ENCODE data around the gene MVB12A.

MVB12A gene

DNA sequence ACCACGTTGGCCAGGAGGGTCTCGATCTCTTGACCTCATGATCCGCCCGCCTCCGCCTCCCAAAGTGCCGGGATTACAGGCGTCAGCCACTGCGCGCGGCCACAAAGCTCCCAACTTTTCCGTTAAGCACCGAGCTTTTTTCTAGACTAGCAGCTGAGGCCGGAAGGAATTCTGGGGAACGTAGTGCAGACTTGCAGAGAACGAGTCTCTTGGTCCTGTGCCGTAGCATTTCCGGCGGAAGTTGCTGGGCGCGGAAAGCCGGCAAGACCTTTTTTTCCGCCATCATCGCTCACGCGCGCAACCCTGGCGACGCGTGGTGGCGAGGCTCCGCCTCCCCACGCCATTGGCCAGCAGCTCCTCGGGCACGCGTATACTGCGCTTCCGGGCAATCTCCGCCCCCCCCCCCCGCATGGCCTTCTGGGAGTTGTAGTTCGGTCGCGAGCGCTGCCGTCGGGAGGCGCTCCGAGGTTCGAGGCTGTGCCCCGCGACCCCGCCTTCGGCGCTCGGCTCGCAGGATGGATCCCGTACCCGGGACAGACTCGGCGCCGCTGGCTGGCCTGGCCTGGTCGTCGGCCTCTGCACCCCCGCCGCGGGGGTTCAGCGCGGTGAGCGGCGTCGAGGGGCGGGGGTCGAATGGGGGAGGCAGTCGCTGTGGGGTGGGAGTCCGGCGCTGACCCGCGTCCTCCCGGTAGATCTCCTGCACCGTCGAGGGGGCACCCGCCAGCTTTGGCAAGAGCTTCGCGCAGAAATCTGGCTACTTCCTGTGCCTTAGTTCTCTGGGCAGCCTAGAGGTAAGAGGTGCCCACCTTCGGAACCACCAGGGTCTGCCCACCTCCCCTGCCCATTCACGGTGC is at the start of gene MVB12A:
Gene MVB12A, plus strand, starts transcription at position 427 of the 854 bp plus-strand sequence. Its CDS starts 89 bp downstream, at position 516.
- DNase-seq = peak; percentile 94

DNA sequence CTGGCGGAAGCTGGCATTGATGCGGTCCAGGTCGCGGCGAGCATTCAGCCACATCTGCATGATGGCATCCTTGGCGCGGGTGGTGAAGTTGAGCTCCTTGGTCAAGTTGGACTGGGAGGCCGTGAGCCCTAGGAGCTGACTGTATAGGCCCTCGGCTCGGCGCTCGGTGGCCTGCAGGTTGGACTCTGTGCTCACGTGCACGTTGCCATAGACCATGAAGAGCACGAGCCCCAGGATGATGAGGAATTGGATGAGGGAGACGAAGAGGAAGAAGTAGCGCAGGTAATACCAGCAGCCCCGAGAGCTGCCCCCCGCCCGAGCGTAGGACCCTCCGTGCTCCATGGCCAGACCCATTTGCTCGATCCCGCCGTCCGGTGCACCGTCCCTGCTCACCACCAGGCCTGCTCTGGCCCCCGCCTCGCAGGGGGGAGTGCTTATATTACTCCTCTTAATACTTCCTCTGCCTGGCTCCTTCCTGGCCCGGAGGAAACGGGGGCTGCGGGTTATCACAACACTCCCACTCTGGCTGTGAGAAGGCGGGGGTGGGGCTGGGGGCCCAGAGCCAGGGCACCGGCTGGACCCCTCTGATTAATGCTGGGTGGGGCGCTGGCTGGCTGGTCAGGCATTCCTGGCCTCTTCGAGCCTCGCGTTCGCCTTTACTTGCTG is 42.8 kb upstream of the MVB12A start, which contains the start of gene PLVAP:
Gene PLVAP, minus strand, starts transcription at position 408 of the 666 bp plus-strand sequence. Its CDS starts 54 bp downstream, at position 354.
- no peak for DNase-seq

DNA sequence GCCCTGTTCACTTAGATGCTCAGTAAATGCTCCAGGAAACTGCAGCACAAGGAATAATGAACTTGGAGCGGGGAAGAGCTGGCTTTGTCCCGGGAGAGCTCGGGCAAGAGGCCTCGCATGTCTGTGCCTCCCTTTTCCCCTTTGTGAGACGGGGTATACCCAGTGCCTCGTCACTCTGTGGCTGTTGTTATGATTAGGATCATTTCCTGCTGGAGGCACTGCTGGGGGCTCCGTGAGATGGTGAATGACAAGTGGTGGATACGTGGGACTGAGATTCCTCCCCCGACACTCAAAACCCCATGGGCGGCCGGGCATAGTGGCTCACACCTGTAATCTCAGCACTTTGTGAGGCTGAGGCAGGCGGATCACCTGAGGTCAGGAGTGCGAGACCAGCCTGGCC is 41.6 kb upstream of the MVB12A start:
- no peak for DNase-seq

DNA sequence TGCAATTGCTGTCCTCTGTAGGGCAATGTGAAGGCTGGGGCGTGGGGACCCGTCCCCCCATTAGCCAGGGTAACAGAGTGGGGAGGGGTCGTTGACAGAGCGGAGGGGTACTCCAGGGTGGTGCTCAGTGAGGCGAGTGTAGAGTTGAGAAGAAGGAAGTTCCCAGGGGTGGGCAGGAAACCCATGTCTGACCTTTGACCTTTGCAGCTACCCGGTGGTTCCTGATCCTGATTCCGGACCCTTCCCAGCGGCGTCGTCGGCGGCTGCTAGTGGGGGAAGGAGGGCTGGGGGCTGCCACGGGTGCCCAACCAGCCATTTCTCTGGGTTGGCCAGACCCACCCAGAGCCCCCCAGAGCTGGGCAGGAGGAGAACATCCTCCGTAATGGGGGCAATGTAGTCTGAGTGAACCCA is 40.6 kb upstream of the MVB12A start:
- no peak for DNase-seq

DNA sequence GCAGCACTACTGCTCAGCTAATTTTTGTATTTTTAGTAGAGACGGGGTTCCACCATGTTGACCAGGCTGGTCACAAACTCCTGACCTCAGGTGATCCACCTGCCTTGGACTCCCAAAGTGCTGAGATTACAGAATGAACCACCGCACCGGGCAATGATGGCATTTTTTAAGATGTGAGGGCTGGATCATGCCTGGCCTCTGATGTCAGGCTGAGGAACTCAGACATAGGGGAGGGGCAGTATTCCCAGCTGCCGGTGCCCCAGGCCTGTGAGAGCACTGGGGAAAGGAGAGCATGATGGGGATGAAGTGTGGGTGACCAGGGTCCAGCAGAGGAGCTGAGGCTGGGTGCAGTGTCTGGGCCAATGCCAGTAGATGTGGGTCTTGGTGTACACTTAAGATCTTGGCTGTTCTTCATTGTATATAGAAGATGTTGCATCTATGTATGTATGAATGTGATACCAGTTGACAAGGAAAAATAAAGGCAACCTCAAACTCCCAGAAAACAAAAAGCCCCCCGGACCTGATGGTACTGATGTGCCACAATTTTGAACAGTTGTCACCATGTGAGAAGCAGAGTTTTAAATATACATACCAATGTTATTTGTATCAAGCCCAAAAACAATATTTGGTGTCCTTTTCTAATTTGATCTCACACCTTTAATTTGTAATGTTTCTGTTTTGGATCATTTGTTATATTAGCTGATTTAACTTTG is 39.3 kb upstream of the MVB12A start:
- DNase-seq = no peak

DNA sequence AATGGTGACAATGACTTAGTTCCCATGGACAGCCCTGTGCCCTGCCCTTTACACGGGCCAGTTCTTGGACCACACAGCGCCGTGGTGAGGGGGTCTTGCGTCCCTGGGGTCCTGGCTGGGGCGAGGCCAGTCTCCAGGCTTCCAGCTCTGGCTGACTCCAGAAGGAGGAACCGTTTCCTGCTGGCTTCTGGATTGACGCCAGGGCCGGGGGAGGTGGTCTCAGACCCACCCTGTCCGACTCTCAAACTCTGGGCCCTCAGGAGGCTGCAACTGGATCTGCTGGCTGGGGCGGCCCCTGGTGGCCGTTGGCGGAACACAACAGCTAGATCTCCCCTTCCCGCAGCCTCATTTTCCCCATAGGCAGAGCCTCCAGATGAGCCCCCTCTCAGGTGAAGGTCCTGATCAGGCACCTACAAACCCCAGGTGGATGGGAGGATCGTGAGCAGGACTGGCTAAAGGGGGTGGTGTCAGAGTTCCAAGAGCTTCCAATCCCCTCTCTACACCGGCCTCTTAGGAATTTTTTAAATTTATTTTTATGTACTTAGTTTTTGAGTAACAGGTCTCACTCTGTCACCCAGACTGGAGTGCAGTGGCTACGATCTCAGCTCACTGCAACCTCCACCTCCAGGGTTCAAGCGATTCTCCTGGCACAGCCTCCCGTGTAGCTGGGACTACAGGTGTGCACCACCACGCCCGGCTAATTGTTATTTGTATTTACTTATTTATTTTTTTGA is 33.8 kb upstream of the MVB12A start:
- peak; percentile 36 for DNase-seq

DNA sequence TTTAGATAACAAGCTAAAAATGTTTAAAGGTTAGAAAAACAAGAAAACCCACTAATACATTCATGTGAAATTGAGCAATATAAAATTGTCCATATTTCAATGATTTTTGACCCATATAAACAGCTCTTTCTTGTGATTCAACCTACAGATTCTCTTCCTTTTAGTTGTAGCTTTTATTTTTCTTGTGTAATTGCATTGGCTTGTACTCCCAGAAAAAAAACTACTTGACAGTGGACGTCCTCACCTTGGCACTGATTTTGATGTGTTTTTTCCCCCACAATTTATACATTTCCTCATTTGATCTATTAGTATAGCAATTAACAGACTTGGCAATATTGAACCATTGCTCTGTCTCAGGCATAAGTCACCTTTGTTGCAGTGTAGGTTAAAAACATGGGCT is 30.6 kb upstream of the MVB12A start:
- no peak for DNase-seq

DNA sequence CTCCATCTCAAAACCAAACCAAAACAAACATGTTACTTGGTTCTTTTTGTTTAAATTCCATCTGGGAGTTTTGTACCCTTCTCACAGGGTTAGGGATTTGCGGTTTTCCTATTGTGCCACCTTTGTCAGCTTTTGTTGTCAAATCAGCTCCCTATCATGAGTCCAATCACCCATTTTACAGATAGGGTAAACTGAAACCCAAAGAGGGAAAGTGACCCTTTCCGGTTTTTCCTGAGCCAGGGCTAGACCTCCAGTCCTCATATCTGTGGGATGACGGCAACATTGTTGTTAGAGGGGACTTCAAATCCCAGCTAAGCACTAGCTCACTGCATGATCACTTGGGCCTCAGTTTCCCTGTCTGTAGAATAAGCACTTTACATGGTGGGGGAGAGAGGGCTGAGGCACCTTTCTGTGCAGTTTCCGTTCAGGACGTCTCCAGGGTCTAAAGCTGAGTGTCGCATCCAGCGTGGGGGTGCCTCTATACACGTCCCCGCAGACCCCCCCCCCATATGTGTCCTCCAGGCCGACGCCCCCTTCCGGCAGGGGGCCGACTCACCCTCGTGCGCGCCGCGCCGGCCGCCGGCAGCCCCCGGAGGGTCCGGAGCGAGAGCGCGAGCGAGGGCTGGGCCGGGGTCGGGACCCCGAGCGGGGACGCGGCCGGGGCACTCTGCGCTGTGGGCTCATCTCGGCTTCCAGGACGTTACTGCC is 29.7 kb upstream of the MVB12A start:
- no peak for DNase-seq

DNA sequence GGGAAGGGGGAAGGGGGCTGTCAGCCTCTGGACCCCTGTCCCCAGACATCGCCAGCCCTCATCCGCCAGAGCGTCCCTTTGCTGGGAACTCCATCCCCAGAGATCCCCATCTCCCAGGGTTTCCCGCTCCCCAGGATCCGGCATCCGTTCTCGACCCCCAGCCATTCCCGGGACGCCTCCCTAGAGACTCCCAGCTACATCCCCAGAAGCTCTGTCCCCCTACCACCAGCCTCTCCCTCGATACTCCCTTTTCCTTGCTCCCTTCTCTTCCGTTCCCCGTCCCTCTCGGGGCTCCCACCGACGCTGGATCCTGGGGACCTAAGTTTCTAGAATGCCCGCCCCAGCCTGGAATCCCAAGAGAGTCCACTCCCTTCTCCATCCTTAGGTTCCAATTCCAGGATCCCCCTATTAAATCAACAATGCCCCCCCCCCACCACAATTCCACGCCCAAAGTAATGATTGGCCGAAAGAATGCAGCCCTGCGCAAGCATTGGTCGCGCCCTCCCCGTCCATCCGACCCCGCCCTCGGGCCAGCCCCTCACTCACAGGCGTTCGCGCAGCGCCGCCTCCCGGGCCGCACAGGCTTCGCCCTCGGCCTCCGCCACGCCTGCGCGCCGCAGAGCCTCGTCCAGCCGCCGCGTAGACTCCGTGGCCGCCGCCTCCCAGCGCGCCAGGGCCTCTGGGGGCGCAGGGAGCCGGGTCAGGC is 29.0 kb upstream of the MVB12A start:
- DNase-seq = peak; percentile 84

DNA sequence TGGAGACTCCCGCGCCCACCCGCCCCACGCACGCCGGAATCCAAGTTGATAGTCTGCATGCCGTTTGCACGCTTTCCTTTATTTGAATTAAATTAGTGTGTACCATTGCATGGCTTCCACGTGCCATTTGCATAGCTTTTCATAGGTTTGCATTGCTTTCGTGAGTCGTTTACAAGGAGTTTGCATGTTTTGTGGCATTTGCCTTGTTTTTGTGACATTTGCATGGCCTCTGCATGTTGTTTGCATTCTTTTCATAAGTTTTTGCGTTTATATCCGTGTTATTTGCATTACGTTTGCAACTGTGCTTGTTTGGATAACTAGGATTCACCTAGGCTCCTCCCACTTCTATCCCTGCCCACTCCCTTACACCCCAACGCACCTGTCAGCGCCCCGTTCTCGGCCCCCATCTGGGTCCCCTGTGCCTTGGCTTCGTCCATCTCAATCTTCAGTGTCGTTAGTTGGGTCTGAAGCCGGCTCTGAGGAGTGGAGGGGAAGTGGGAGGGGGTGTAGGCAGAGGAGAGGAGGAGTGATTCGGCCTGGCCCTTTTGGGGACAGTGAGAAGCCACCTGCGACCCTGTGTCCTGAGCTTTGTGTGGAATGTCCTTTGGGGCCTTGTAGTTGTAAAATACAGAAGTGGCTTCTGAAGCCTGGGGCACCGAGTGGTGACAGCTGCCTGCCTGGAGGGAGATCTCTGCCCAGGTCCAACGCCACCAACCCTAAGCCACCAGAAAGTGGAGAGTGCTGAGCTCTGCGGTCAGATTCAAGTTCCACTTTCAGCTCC is 28.3 kb upstream of the MVB12A start:
- DNase-seq = no peak

DNA sequence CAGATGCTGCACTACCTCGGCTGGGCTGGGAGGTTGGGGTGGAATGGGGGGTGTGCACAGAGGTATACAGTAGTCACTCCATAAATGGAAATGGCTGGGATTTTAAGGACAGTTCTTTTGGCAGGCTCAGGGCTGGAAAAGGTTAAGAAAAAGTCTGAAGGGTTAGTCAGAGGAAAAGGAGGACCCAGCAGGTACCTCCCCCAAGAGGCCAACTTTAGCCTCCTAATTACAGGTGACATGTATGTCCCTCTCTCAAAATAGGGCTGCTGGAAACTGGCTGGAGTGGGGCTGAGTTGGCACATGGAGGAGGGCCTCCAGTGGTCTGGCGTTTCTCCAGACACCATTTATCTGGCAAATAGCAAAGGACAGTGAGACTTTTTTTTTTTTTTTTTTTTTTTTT is 26.8 kb upstream of the MVB12A start:
- DNase-seq = no peak

DNA sequence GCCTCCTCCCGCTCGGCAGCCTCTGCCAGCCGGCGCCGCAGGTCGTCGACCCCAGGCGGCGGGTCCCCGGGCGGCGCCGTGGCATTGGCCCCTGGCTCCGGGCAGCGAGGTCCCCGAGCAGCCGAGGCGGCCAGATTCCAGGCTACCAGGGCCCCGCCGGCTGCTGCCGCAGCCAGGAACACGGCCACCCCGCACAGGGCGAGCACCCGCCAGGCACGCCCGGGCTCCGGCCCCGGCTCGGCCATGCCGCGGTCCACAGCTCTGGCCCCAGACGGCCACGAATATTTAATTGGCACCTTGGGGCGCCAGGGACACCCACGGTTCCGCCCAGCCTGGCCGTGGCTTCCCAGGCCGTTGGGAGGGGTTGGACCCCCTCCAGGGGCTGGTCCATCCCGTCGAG is 25.9 kb upstream of the MVB12A start, which contains the start of gene CCDC194:
Gene CCDC194, minus strand, starts transcription at position 283 of the 400 bp plus-strand sequence. Its CDS starts 38 bp downstream, at position 245.
- no peak for DNase-seq

DNA sequence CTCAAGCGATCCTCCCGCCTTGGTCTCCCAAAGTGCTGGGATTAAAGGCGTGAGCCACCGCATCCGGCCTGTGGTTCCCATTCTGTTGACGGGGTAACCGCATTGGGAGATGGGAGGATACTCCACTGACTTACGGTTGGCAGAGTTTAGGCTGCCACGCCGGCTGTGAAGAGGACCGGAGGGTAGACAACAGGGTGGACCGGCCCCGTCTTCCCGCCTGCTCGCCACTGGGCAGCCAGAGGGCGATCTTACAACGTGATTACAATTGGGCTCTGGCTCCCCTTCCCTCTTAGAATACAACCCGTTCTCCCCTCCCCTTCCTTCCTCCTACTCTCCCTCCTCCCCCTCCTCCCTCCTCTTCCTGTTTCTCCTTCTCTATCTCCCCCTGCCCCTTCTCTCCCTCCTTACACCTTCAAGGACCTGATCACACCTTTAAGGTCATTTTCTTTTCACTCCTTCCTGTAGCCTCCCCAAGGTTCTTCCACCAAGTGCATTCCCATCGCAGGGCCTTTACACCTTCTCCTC is 24.9 kb upstream of the MVB12A start:
- peak; percentile 52 for DNase-seq

DNA sequence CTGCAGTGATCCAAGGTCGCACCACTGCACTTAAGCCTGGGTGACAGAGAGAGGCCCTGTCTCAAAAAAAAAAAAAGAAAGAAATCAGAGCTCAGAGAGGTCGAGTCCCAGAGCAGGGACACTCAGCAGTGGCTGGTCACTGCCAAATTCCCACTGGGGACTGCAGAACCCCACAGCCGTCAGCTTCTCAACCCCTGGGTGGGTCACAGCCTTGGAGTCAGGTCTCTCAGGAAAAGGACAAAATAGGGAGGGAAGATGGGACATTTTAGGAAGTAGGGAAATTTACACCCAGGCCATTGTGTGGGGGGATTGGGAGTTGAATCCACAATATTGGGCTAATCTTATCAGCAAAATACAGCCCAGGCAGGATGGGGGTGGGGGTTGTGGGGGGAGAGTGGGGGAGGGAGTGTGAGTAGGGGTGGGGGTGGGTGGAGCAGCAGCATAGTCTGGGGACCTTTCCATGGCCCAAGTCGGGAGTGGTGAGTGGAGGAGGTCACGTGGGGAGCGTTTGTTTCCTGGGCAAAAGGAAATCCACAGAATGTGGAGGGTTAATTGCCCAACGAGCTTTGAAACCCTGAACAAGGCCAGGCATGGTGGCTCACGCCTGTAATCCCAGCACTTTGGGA is 20.8 kb upstream of the MVB12A start:
- no peak for DNase-seq

DNA sequence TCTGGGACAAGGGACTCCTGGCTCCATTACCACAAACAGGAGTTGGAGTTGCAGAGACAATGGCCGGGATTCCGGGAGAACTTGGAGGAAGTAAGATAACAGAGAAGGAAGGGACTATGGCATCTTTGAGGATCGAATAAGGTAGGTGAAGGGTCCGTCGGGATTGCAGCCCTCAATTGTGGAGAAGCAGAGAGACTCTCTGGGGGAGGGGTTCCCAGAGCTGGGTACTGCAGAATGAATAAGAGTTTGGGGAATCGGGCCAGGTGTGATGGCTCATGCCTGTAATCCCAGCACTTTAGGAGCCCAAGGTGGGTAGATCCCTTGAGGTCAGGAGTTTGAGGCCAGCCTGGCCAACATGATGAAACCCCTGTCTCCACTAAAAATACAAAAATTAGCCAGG is 18.2 kb upstream of the MVB12A start:
- DNase-seq = no peak

DNA sequence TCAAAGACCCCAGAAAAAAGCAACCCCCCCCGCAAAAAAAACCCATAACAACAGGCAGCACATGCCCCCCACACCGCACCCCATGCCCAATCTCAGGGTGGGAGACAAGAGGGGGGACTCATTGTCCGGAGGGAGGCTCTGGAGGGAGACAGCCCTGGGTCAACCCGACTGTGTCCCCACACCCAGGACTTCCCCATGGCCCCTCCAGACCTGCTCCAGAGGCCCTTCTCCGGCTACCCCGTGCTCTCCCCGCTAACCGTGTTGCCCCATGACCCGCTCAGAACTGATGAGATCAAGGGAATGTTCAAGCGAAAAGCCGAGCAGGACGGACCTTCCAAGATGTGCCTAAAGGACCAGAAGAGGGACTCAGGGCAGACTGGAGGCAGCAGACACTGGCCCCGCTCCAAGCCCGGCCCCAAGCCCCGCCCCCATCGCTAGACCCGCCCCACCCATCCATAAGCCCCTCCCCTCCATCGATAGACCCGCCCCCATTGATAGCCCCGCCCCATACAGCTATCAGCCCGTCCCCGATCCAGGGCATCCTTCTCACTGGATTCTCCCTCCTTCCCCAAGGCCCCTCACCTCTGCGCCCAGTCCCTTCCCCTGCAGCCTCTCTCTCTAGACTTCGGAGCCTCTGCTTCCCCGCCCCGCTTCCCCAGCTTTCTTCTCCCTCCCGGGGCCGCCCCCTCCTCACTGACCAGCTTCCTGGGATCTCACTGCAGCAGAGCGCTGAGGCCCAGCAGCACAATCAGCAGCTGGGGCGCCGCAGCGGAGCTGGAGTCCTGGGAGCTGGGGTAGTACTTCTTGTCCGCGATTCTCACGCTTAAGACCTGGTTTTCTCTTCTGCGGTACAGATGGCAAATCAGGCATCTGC is 16.6 kb upstream of the MVB12A start:
- no peak for DNase-seq

DNA sequence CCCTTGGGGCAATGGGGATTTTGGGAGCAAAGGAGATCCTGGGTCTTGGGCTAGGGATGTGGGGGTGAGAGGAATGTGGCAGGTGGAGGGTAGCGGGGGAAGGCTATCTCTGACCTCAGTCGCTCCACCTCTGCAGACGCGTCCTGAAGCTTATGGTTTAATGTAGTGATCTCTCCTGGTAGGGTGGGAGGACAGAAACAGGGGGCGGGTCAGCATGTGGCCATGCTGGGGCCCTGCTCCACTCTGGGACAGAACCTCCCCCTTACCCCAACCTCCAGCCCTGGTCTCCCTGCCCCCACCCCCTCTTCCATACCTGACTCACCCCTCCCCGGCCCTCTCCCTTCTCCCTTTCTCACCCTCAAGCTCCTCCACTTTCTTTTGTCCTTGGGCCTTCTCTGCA is 15.8 kb upstream of the MVB12A start:
- no peak for DNase-seq

DNA sequence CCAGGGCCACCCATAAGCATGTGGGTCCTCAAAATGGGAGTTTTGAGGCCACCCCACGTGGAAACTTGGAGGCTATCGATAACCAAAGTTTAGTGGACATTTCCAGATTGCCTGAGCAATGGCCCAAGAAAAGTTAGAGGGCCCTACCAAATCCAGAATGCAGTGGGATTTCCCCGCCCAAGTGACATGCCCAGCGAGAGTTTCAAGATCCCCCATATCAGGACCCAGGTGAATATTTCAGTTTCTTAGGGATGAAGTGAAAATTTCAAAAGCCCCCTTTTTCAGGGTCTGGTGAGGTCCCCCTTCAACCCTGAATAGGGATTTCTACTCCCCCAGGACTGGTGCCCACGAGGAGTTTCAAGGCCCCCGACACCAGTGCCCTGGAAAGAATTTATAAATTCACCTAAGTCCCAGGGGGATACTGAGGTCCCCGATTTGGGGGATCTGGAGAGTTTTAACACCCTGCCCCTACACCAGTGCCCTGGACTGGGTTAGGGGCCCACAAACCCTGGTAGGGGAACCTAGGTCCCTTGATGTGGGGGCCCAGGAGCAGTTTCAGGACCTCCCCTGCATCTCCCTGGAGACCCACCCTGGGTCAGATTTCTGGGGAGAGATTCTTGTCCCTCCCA is 15.1 kb upstream of the MVB12A start:
- no peak for DNase-seq

Data from activated effector memory CD4-positive, alpha-beta T cell treated with Interleukin-2 at 50 U/mL for 16 hours (primary cell).